ENCODE measurements around the gene PRKG1. TPM values are rescaled to one million over a fixed set of nuclear protein-coding genes. Genes with fewer than 3 reads are reported as not detected.
"Not testable (repeated sequence)": the region's sequence is repeated elsewhere in the genome, so short reads cannot be mapped to it uniquely, and the experiment has no call there.

Gene PRKG1
- total and polyA plus RNA-seq, 7 experiments from 2014 or later, result 0.19 TPM; not detected in 6

DNA sequence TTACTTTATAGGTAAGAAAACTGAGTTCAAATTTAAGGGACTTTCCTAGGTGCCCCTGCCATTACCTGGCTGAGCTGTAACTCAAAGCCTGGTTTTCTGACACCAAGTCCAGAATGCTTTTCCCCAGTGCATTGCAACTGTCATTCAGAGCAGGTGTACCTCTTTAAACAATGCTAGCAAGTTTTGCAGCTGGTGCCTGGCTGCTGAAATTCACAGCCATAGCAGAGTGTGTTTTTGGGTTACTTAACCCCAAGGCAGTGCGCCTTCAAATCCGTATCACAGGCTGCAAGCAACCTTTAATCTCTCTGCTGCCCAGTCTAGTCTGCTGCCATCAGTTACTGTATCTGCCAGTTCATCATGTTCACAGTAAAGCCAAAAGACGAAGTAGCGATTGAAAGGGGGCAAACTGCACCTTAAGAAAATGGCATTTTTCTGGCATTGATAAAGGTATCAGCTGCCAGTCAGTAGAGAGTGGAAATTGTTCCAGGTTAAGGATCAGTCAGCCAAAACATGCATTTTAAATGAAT, 359.7 kb downstream of the PRKG1 start:
- no peak overlapping the region for H3K4me3 Mint-ChIP-seq
- H3K4me3 ChIP-seq (ENCODE audit: low read length), result no peak overlapping the region

GRCh38 chr10:51436805-51437204, 362.5 kb downstream of the PRKG1 start:
- H3K4me3 ChIP-seq (ENCODE audit: low read length), result no peak overlapping the region
- ChIA-PET CTCF (no interaction called here), POLR2A (no interaction called here)
- no peak for ATAC-seq
- peaks cover 0 to 2% (median 0%) of the 10 kb centered on the region in 5 donors for H3K27me3 Mint-ChIP-seq
- no peak overlapping the region for H3K4me3 Mint-ChIP-seq
- DNase-seq, result no peak
- H3K27me3 ChIP-seq (ENCODE audit: control insufficient read depth in 2 of 2, insufficient read depth in 2 of 2, low read length in 2 of 2), result no peaks in the 10 kb centered on the region
- H3K36me3 ChIP-seq (ENCODE audit: control insufficient read depth in 2 of 3, insufficient read depth in 3 of 3, low read length in 3 of 3), result no peaks in the 10 kb centered on the region
- H3K9me3 ChIP-seq (ENCODE audit: control insufficient read depth in 2 of 3, low read length in 3 of 3), result no peaks in the 10 kb centered on the region
- H3K9me3 Mint-ChIP-seq, result peaks cover 0 to 2% (median 0%) of the 10 kb centered on the region in 11 donors
- H3K4me1 Mint-ChIP-seq, result no peaks in the 10 kb centered on the region
- no peaks in the 10 kb centered on the region for H3K4me1 ChIP-seq (ENCODE audit: control insufficient read depth in 2 of 2, insufficient read depth in 2 of 2, low read length in 2 of 2)
- no peaks in the 10 kb centered on the region for H3K36me3 Mint-ChIP-seq
- intact Hi-C loops (cut with micrococcal nuclease), result no loop called here
- H3K27ac ChIP-seq (ENCODE audit: low read depth, low read length), result no peak overlapping the region
- H3K27ac Mint-ChIP-seq, result no peak overlapping the region

More for the DNA sequence above, 359.7 kb downstream of the PRKG1 start:
- H3K4me1 ChIP-seq (ENCODE audit: control insufficient read depth in 2 of 2, insufficient read depth in 2 of 2, low read length in 2 of 2), result no peaks in the 10 kb centered on the region
- Mint-ChIP-seq H3K27me3 (peaks cover 0 to under 1% (median 0%) of the 10 kb centered on the region in 5 donors), H3K27ac (no peak overlapping the region), H3K9me3 (peaks cover 0 to 6% (median 0%) of the 10 kb centered on the region in 11 donors), H3K4me1 (no peaks in the 10 kb centered on the region), H3K36me3 (no peaks in the 10 kb centered on the region)
- CTCF ChIA-PET, result no interaction called here
- no peaks in the 10 kb centered on the region for H3K36me3 ChIP-seq (ENCODE audit: control insufficient read depth in 2 of 3, insufficient read depth in 3 of 3, low read length in 3 of 3)
- no peak for ATAC-seq
- no peaks in the 10 kb centered on the region for H3K9me3 ChIP-seq (ENCODE audit: control insufficient read depth in 2 of 3, low read length in 3 of 3)
- POLR2A ChIA-PET, result no interaction called here
- no peak overlapping the region for H3K27ac ChIP-seq (ENCODE audit: low read depth, low read length)
- intact Hi-C loops (cut with micrococcal nuclease), result no loop called here
- no peak for DNase-seq
- H3K27me3 ChIP-seq (ENCODE audit: control insufficient read depth in 2 of 2, insufficient read depth in 2 of 2, low read length in 2 of 2), result no peaks in the 10 kb centered on the region

DNA sequence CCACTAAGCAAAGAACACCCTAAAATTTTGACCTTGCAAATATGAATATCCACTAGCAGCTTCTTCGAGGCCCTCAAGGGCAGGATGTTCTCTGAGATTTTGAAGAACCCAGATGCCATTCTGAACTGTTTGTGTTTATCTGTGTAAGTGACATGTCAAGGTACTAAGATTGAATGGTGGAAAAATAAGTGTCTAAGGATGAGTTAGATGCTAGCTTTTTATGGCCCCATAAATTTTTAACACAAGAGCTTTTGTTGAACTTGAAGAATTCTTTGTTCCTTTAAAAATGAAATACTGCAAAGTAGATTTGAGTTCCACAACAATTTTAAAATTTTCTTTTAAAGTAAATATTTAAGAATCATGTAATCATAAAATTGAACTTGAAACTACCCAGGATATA, 365.4 kb downstream of the PRKG1 start:
- Mint-ChIP-seq H3K4me3 (no peak overlapping the region), H3K9me3 (no peaks in the 10 kb centered on the region), H3K4me1 (no peaks in the 10 kb centered on the region), H3K27me3 (peaks cover 0 to 2% (median 0%) of the 10 kb centered on the region in 5 donors), H3K36me3 (no peaks in the 10 kb centered on the region), H3K27ac (no peak overlapping the region)
- Histone ChIP-seq H3K27ac (ENCODE audit: low read depth, low read length) (no peak overlapping the region), H3K9me3 (ENCODE audit: control insufficient read depth in 2 of 3, low read length in 3 of 3) (no peaks in the 10 kb centered on the region), H3K4me3 (ENCODE audit: low read length) (no peak overlapping the region), H3K27me3 (ENCODE audit: control insufficient read depth in 2 of 2, insufficient read depth in 2 of 2, low read length in 2 of 2) (no peaks in the 10 kb centered on the region), H3K36me3 (ENCODE audit: control insufficient read depth in 2 of 3, insufficient read depth in 3 of 3, low read length in 3 of 3) (no peaks in the 10 kb centered on the region), H3K4me1 (ENCODE audit: control insufficient read depth in 2 of 2, insufficient read depth in 2 of 2, low read length in 2 of 2) (no peaks in the 10 kb centered on the region)
- ChIA-PET CTCF (no interaction called here), POLR2A (no interaction called here)
- ATAC-seq, result no peak
- no peak for DNase-seq
- intact Hi-C loops (cut with micrococcal nuclease), result no loop called here

GRCh38 chr10:51445588-51445987, 371.3 kb downstream of the PRKG1 start:
- H3K27ac ChIP-seq (ENCODE audit: low read depth, low read length), result no peak overlapping the region
- H3K4me1 Mint-ChIP-seq, result no peaks in the 10 kb centered on the region
- no peak overlapping the region for H3K4me3 ChIP-seq (ENCODE audit: low read length)
- CTCF ChIA-PET, result no interaction called here
- POLR2A ChIA-PET, result no interaction called here
- H3K4me1 ChIP-seq (ENCODE audit: control insufficient read depth in 2 of 2, insufficient read depth in 2 of 2, low read length in 2 of 2), result no peaks in the 10 kb centered on the region
- no peaks in the 10 kb centered on the region for H3K36me3 Mint-ChIP-seq
- no peaks in the 10 kb centered on the region for H3K27me3 Mint-ChIP-seq
- H3K4me3 Mint-ChIP-seq, result no peak overlapping the region
- no peaks in the 10 kb centered on the region for H3K9me3 Mint-ChIP-seq
- H3K27ac Mint-ChIP-seq, result no peak overlapping the region
- DNase-seq (no peak), ATAC-seq (no peak)
- no peaks in the 10 kb centered on the region for H3K36me3 ChIP-seq (ENCODE audit: control insufficient read depth in 2 of 3, insufficient read depth in 3 of 3, low read length in 3 of 3)
- peaks cover 0 to 2% of the 10 kb centered on the region in 2 donors for H3K27me3 ChIP-seq (ENCODE audit: control insufficient read depth in 2 of 2, insufficient read depth in 2 of 2, low read length in 2 of 2)
- no peaks in the 10 kb centered on the region for H3K9me3 ChIP-seq (ENCODE audit: control insufficient read depth in 2 of 3, low read length in 3 of 3)
- intact Hi-C loops (cut with micrococcal nuclease), result no loop called here

- H3K4me3 ChIP-seq (ENCODE audit: low read length), result no peak overlapping the region
- H3K36me3 ChIP-seq (ENCODE audit: control insufficient read depth in 2 of 3, insufficient read depth in 3 of 3, low read length in 3 of 3), result no peaks in the 10 kb centered on the region
- no peaks in the 10 kb centered on the region for H3K9me3 ChIP-seq (ENCODE audit: control insufficient read depth in 2 of 3, low read length in 3 of 3)
- Mint-ChIP-seq H3K27me3 (peaks cover 0 to 3% (median 0%) of the 10 kb centered on the region in 5 donors), H3K36me3 (no peaks in the 10 kb centered on the region), H3K4me1 (no peaks in the 10 kb centered on the region), H3K27ac (no peak overlapping the region), H3K9me3 (peaks cover 0 to 5% (median 0%) of the 10 kb centered on the region in 11 donors), H3K4me3 (no peak overlapping the region)
- H3K4me1 ChIP-seq (ENCODE audit: control insufficient read depth in 2 of 2, insufficient read depth in 2 of 2, low read length in 2 of 2), result no peaks in the 10 kb centered on the region
- ATAC-seq (no peak), DNase-seq (no peak)
- H3K27me3 ChIP-seq (ENCODE audit: control insufficient read depth in 2 of 2, insufficient read depth in 2 of 2, low read length in 2 of 2), result peaks cover 0 to 2% of the 10 kb centered on the region in 2 donors
- ChIA-PET POLR2A (no interaction called here), CTCF (no interaction called here)
- intact Hi-C loops (cut with micrococcal nuclease), result no loop called here
- no peak overlapping the region for H3K27ac ChIP-seq (ENCODE audit: low read depth, low read length)
These were observed 372.8 kb downstream of the PRKG1 start for GRCh38 chr10:51447119-51447518.

DNA sequence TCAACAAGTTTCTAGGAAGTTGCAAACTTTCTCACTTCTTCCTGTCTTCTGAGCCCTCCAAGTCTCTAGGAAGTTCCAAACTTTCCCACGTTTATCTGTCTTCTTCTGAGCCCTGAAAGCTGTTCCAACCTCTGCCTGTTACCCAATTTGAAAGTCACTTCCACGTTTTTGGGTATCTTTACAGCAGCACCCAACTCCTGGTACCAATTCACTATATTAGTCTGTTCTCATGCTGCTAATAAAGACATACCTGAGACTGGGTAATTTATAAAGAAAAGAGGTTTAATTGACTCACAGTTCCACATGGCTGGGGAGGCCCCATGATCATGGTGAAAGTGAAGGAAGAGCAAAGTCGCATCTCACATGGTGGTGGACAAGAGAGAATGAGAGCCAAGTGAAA, 381.5 kb downstream of the PRKG1 start:
- H3K27ac ChIP-seq (ENCODE audit: low read depth, low read length); H3K36me3 Mint-ChIP-seq; ATAC-seq; CTCF ChIA-PET; H3K9me3 ChIP-seq (ENCODE audit: control insufficient read depth in 2 of 3, low read length in 3 of 3); H3K27ac Mint-ChIP-seq; H3K36me3 ChIP-seq (ENCODE audit: control insufficient read depth in 2 of 3, insufficient read depth in 3 of 3, low read length in 3 of 3); POLR2A ChIA-PET; H3K4me1 Mint-ChIP-seq; intact Hi-C loops (cut with micrococcal nuclease); H3K27me3 ChIP-seq (ENCODE audit: control insufficient read depth in 2 of 2, insufficient read depth in 2 of 2, low read length in 2 of 2); DNase-seq; H3K4me3 Mint-ChIP-seq; H3K27me3 Mint-ChIP-seq; H3K4me3 ChIP-seq (ENCODE audit: low read length); H3K4me1 ChIP-seq (ENCODE audit: control insufficient read depth in 2 of 2, insufficient read depth in 2 of 2, low read length in 2 of 2): not testable (repeated sequence)
- peaks cover 4 to 25% (median 7%) of the 10 kb centered on the region in 11 donors for H3K9me3 Mint-ChIP-seq

DNA sequence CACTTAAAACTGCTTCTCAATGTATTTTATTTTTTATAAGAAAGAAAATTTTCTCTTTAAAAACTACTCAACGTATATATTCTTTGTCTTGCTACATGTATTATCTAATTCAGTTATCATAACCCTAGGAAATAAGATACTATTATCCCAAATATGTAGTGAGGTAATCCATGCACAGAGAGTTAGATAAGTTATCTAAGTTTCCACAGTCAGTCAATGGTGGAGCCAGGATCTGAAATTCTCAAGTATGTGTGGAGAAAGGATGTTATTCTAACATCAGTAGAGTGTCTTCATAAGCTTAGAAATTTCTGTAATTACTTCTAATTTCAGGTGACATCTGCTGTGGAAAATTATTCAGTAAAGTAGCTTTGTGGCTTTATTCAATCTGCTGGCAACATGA, 385.2 kb downstream of the PRKG1 start:
- Histone ChIP-seq H3K4me3 (ENCODE audit: low read length) (no peak overlapping the region), H3K9me3 (ENCODE audit: control insufficient read depth in 2 of 3, low read length in 3 of 3) (peaks cover 0 to 3% (median 0%) of the 10 kb centered on the region in 3 experiments), H3K36me3 (ENCODE audit: control insufficient read depth in 2 of 3, insufficient read depth in 3 of 3, low read length in 3 of 3) (no peaks in the 10 kb centered on the region), H3K27me3 (ENCODE audit: control insufficient read depth in 2 of 2, insufficient read depth in 2 of 2, low read length in 2 of 2) (no peaks in the 10 kb centered on the region), H3K27ac (ENCODE audit: low read depth, low read length) (no peak overlapping the region), H3K4me1 (ENCODE audit: control insufficient read depth in 2 of 2, insufficient read depth in 2 of 2, low read length in 2 of 2) (no peaks in the 10 kb centered on the region)
- ChIA-PET POLR2A (no interaction called here), CTCF (no interaction called here)
- DNase-seq (no peak), ATAC-seq (no peak)
- H3K27ac Mint-ChIP-seq, result no peak overlapping the region
- peaks cover 4 to 17% (median 7%) of the 10 kb centered on the region in 11 donors for H3K9me3 Mint-ChIP-seq
- H3K27me3 Mint-ChIP-seq, result no peaks in the 10 kb centered on the region
- H3K4me1 Mint-ChIP-seq, result no peaks in the 10 kb centered on the region
- intact Hi-C loops (cut with micrococcal nuclease), result no loop called here
- no peak overlapping the region for H3K4me3 Mint-ChIP-seq
- peaks cover 0 to 5% (median 0%) of the 10 kb centered on the region in 5 donors for H3K36me3 Mint-ChIP-seq

Data from naive thymus-derived CD4-positive, alpha-beta T cell (primary cell).